ENCODE results near the gene GALNT18. TPM values are rescaled to one million over a fixed set of nuclear protein-coding genes. Genes with fewer than 3 reads are reported as not detected.

GALNT18 gene
- total and polyA plus RNA-seq, 2 of the 4 experiments (the other 2 are of a cell fraction), result 9.5 to 11.3 TPM

DNA sequence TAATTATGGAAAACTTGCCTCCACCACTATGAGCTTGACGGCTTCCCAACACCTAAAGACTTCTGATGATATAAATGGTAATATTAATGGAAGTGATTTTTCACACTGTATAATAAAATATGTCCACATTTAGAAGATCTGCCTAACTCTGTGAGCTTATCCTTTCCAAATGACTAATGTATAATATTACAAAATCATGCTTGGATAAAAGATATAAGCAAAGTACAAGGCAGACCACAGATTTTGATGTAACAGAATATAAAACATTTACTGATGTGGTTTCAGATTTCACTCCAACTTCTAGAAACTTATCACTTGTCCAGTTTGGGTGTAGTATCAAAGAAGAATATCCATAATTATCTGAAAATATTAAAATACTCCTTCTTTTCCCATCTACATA lies 36.9 kb downstream of the GALNT18 start:
- H2AK9ac ChIP-seq (replicated peaks; ENCODE audit: low read depth, low read length, poor library complexity), result no peak overlapping the region
- H2BK15ac ChIP-seq (ENCODE audit: low read depth, low read length), result no peak overlapping the region
- ChIA-PET POLR2A (ENCODE audit: unreplicated experiment) (no interaction called here), CTCF (no interaction called here)
- H2BK120ac ChIP-seq (ENCODE audit: low read depth, low read length), result no peak overlapping the region
- no peak overlapping the region for H3K9ac ChIP-seq (ENCODE audit: low read depth, low read length)
- ATAC-seq (ENCODE audit: low read depth) (peak; percentile 31), DNase-seq (peak; percentile 60)
- H3K27ac ChIP-seq (ENCODE audit: insufficient read depth, low read length), result no peak overlapping the region
- H3K79me1 ChIP-seq (ENCODE audit: low read depth in 1 of 2, low read length in 2 of 2), result 0 out of 4 replicates have a peak, but pooled peaks cover 0 to 5% of the 10 kb centered on the region in 2 experiments
- no peak for TF ChIP-seq MAFK (IDR thresholded peaks at IDR 0.05; ENCODE audit: low read depth, low read length)
- TF ChIP-seq CEBPB (IDR thresholded peaks at IDR 0.05; ENCODE audit: low read depth, low read length), result peak; percentile 41; the same call in 1 of the 2 replicates
- no peak overlapping the region for H4K8ac ChIP-seq (ENCODE audit: low read depth in 2 of 2, low read length in 2 of 2)
- in situ Hi-C loops (cut with MboI; ENCODE audit: low sequenced_read_pairs), result no loop called here
- H2BK20ac ChIP-seq (ENCODE audit: low read depth, low read length), result no peak overlapping the region
- 0 out of 2 replicates have a peak, but pooled peaks cover 3% of the 10 kb centered on the region for H3K9me1 ChIP-seq (ENCODE audit: insufficient read depth, low read length)
- peak overlapping the region; percentile 78 for H2BK5ac ChIP-seq (ENCODE audit: low read depth, low read length, poor library complexity, severe bottlenecking)
- H4K5ac ChIP-seq (ENCODE audit: low read depth, low read length), result no peak overlapping the region
- no peak overlapping the region for H3K14ac ChIP-seq (replicated peaks; ENCODE audit: low read depth, low read length)
- intact Hi-C loops (cut with micrococcal nuclease), result no loop called here
- dilution Hi-C loops (cut with HindIII; ENCODE audit: low sequenced_read_pairs, unreplicated experiment), result no loop called here
- H3K9me3 ChIP-seq (ENCODE audit: control insufficient read depth, insufficient read depth, low read length), result no peaks in the 10 kb centered on the region
- WGBS, 2 experiments (ENCODE audit: extremely low coverage in 2 of 2, insufficient read length in 1 of 2), result no CpG with 5 or more reads among the region's 1 CpG
- peaks cover 4% of the 10 kb centered on the region for H3K4me1 ChIP-seq (ENCODE audit: control insufficient read depth, insufficient read depth, low read length)
- BruUV-seq (replicated peaks), result no TSS peak
- H4K91ac ChIP-seq (ENCODE audit: insufficient read depth, low read depth, low read length), result no peak overlapping the region
- H3K18ac ChIP-seq (ENCODE audit: low read depth, low read length), result no peak overlapping the region
- no peak overlapping the region for H3K56ac ChIP-seq (ENCODE audit: extremely low read depth, insufficient read depth, low read length)
- H3K4me2 ChIP-seq (ENCODE audit: low read depth, low read length), result peak overlapping the region; percentile 18; the same call in 1 of the 2 replicates
- H3K4ac ChIP-seq (ENCODE audit: low read depth, low read length), result no peak overlapping the region
- no peak overlapping the region for H2AFZ ChIP-seq (replicated peaks; ENCODE audit: low read length, poor library complexity)
- no peaks in the 10 kb centered on the region for H3K36me3 ChIP-seq (ENCODE audit: control insufficient read depth, insufficient read depth, low read length)
- H2AK5ac ChIP-seq (ENCODE audit: low read depth, low read length), result no peak overlapping the region
- no peak overlapping the region for H3K4me3 ChIP-seq (ENCODE audit: insufficient read depth, low read depth, low read length)
- no peak overlapping the region for H3K23ac ChIP-seq (ENCODE audit: low read depth, low read length)
- H4K20me1 ChIP-seq (ENCODE audit: insufficient read depth, low read length), result no peaks in the 10 kb centered on the region
- H3K27me3 ChIP-seq (ENCODE audit: control insufficient read depth, insufficient read depth, low read length), result peaks cover 5% of the 10 kb centered on the region; the same call in 1 of the 2 replicates

Data from IMR-90 (cell line).